PFSK-1 (cell line): ENCODE results near the gene CDK15.

Experiments
- FOXP2 ChIP-seq: optimal IDR thresholded peaks from 2 replicates; pipeline ENCODE3; 2011; ENCODE audit warnings: borderline replicate concordance, control low read depth, inconsistent platforms; ENCODE audit not compliant: insufficient read depth; ENCODE audit errors: extremely low read length, extremely low read depth
- POLR2AphosphoS5 ChIP-seq: IDR thresholded peaks from 2 replicates; pipeline ENCODE4 v1.6.1; 2012; ENCODE audit warnings: low read depth, mild to moderate bottlenecking, control low read depth, low read length, moderate library complexity
- SIN3A ChIP-seq: IDR thresholded peaks from 2 replicates; pipeline ENCODE4 v1.6.1; 2012; ENCODE audit warnings: mild to moderate bottlenecking, low read length, moderate library complexity, borderline replicate concordance; ENCODE audit not compliant: insufficient read depth
- TAF1 ChIP-seq: IDR thresholded peaks from 2 replicates; pipeline ENCODE4 v1.6.1; 2012; ENCODE audit warnings: low read length, control low read depth, borderline replicate concordance; ENCODE audit not compliant: insufficient read depth
- TF ChIP-seq, protein P1 (sequence below), 2 experiments: IDR thresholded peaks; 2 replicates each; pipeline versions ENCODE4 v1.6.1 to v1.8.0; 2011 to 2012; ENCODE audit warnings: low read depth in 2 of 2, low read length in 2 of 2, control low read depth in 1 of 2, inconsistent platforms in 1 of 2, mild to moderate bottlenecking in 1 of 2, moderate library complexity in 1 of 2; ENCODE audit not compliant: insufficient read depth in 1 of 2

CDK15 gene

DNA sequence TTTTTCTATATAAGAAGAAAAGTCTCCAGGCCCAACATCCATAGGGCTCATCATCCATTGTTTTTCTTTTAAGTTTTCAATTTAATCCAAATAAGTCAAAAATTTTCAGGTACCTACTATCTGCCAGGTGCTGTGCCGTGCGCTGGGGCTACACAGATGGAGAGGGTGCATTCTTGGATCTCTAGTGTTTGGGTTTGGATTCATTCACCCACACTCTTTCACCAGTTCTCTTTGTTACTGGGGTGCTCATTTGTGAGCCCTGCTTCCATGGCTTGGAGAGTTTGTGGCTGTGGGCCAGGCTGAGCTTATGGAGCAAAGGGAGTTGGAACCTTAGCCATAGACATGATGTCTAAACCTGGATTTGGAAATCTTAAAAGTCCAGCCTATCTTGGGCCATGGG is 51.0 kb downstream of the CDK15 start:
- no peak for TF ChIP-seq TAF1
- no peak for TF ChIP-seq FOXP2
- TF ChIP-seq, protein P1, sequence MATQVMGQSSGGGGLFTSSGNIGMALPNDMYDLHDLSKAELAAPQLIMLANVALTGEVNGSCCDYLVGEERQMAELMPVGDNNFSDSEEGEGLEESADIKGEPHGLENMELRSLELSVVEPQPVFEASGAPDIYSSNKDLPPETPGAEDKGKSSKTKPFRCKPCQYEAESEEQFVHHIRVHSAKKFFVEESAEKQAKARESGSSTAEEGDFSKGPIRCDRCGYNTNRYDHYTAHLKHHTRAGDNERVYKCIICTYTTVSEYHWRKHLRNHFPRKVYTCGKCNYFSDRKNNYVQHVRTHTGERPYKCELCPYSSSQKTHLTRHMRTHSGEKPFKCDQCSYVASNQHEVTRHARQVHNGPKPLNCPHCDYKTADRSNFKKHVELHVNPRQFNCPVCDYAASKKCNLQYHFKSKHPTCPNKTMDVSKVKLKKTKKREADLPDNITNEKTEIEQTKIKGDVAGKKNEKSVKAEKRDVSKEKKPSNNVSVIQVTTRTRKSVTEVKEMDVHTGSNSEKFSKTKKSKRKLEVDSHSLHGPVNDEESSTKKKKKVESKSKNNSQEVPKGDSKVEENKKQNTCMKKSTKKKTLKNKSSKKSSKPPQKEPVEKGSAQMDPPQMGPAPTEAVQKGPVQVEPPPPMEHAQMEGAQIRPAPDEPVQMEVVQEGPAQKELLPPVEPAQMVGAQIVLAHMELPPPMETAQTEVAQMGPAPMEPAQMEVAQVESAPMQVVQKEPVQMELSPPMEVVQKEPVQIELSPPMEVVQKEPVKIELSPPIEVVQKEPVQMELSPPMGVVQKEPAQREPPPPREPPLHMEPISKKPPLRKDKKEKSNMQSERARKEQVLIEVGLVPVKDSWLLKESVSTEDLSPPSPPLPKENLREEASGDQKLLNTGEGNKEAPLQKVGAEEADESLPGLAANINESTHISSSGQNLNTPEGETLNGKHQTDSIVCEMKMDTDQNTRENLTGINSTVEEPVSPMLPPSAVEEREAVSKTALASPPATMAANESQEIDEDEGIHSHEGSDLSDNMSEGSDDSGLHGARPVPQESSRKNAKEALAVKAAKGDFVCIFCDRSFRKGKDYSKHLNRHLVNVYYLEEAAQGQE (IDR thresholded peaks at IDR 0.05; ENCODE audit: insufficient read depth in 1 of 2, low read depth in 2 of 2, low read length in 2 of 2) = no peak
- no peak for TF ChIP-seq SIN3A
- no peak for TF ChIP-seq POLR2AphosphoS5

DNA sequence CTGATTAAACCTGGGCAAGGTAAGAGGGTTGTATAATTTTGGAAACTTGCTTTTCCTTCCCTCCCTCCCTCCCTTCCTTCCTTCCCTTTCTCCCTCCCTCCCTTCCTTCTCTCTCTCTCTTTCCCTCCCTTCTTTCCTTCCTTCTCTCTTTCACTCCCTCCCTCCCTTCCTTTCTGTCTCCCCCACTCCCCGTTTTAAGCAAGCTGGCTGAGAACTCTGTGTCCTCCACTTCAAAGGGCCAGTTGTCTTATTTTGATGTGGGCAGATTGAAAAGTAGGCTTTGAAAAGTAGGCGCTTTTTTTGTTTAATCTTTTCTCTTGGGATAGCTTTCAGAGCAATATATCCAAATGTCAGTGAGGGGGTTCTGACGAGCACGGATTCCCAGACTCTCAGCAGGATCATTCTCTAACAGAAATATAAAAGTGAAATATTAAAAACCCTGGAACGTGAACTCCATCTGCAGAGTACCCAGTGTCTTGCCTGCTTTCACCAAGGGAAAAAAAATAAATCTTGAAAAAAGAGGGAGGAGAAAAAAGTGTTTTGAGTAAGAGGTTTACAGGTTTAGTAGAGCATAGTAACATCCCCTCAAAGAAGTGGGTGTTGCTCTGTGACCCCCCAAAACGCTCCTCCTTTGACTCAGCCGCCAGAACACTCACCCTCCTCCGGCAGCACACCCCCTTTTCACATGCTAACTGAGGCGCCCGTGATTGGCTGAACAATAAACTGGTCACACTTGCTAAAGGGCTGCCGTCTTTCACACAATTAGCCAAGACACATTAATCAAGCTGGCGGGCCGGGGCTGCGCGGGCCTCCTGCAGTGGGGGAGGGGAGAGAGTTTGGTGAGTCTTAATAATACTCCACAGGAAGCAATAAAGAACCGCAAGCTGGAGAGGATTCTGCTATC is 52.2 kb downstream of the CDK15 start:
- TF ChIP-seq POLR2AphosphoS5 = no peak
- TF ChIP-seq TAF1 = no peak
- TF ChIP-seq, protein P1 (IDR thresholded peaks at IDR 0.05; ENCODE audit: insufficient read depth in 1 of 2, low read depth in 2 of 2, low read length in 2 of 2) = no peak
- no peak for TF ChIP-seq FOXP2
- TF ChIP-seq SIN3A = no peak

DNA sequence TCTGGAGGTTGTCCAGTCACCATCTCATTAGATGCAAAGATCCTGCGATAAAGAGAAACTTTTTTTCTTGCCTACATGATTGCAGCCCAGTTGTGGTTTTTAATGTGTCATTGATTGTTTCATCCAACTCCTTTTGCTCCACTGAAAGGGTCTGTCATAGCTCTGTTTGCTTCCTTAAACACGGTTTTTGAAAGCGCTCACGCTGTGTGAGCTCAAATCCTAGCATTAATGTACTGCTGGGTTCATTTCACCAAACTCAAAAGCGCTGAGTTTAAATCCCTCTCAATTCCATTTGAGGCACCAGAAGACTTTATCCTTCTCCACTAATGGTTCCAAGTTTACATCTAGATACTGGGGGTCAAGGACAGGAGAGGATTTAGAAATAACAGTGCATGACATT is 53.6 kb downstream of the CDK15 start:
- TF ChIP-seq FOXP2 (no peak), SIN3A (no peak), POLR2AphosphoS5 (no peak), TAF1 (no peak)
- TF ChIP-seq, protein P1 (IDR thresholded peaks at IDR 0.05; ENCODE audit: insufficient read depth in 1 of 2, low read depth in 2 of 2, low read length in 2 of 2) = no peak

DNA sequence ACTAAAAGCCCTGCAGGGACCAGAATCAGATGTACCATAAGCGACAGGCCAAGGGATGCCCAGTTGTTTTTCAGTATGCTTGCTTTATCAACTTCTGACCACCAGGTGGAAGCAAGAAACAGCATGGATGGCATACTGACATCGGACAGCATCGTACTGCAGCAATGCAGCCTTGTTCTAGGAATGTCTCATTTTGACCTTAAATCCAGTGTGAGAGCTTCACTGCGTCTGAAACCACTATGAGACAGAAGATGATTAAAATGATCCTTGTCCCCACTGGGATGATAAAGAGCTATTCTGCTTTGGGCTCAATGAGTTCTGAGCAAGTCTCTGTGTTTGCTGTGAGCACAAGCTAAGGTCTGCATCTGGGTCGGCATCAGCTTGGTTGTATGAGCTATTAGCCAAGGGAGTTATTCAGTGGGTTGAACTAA is 54.3 kb downstream of the CDK15 start:
- TF ChIP-seq TAF1 (no peak), FOXP2 (no peak), SIN3A (no peak), POLR2AphosphoS5 (no peak)
- TF ChIP-seq, protein P1 (IDR thresholded peaks at IDR 0.05; ENCODE audit: insufficient read depth in 1 of 2, low read depth in 2 of 2, low read length in 2 of 2) = no peak

DNA sequence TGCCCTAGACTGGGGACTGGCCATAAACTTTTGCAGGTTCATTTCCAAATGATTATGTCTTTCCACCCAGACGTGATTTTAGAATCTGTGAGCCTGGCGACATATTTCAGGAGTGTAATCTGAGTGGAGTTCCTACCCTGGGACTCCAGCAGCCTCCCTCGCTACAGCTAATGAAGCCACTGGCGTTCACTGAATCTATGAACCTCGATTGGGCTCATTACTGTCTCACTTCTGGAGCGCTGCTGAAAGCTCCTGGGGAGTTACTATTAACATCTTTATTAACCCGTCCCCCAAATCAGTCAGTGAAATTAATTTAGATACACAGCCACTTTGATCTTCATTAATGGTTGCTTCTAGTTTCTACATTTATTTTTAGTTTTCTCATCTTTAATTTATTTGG is 56.5 kb downstream of the CDK15 start:
- TF ChIP-seq, protein P1 (IDR thresholded peaks at IDR 0.05; ENCODE audit: insufficient read depth in 1 of 2, low read depth in 2 of 2, low read length in 2 of 2) = no peak
- TF ChIP-seq FOXP2 = no peak
- TF ChIP-seq POLR2AphosphoS5 = no peak
- no peak for TF ChIP-seq SIN3A
- TF ChIP-seq TAF1 = no peak
